22Rv1 (cell line): ENCODE data around the gene SH3RF2.

Experiments
- CTCF ChIP-seq: fragments of 450-650 bp; IDR thresholded peaks from 2 replicates; pipeline ENCODE4 v1.5.1; 2017; ENCODE audit warnings: mild to moderate bottlenecking
- ZFX ChIP-seq: fragments of 450-650 bp; IDR thresholded peaks from 2 replicates; pipeline ENCODE4 v1.6.1; 2017; ENCODE audit warnings: antibody characterized with exemption, borderline replicate concordance

- TF ChIP-seq CTCF (no peak), ZFX (no peak)
Measured at GRCh38 chr5:146026307-146027010, 90.1 kb downstream of the SH3RF2 start.
